GM21528 (cell line): Measurements from ENCODE around the gene FAM171A2.
"Not testable (repeated sequence)": the region's sequence is repeated elsewhere in the genome, so short reads cannot be mapped to it uniquely, and the experiment has no call there.

ENCODE experiments used
- ATAC-seq: cut with Tn5 transposase; IDR thresholded peaks from one replicate; pipeline ENCODE4 v1.9.1; 2021; ENCODE audit warnings: mild to moderate bottlenecking, moderate library complexity; ENCODE audit not compliant: unreplicated experiment, low FRiP score

The FAM171A2 gene

DNA sequence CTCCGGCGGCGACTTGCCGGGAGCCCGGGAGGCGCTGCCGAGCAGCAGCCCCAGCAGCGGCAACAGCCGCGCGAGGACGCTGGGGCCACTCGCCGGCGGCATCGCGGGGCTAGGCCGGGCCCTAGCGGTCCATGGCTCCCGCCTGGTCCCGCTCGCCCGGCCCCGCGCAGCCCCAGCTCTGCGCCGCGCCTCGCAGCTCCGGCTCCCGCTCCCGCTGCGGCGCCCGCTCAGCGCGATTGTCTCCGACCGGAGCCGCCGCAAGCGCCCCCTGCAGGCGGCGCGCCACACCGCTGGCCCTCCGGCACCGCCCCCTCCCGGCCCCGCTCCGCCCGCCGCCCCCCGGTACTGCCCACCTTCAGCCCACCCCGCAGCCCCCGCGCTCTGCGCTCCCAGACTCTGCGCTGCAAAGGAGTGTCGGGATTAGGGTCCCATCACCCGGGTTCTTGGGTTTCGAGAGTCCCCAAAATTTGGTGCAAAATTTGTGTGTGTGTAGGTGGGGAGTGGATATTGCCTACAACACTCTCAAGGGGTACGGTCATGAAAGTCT is at the start of gene FAM171A2:
FAM171A2 (minus strand) TSS at position 241 of the 547 bp plus-strand sequence; CDS start at position 102, 139 bp downstream.
- ATAC-seq, result no peak

- ATAC-seq, result no peak
These were observed 45.8 kb upstream of the FAM171A2 start for GRCh38 chr17:44409309-44410028.

DNA sequence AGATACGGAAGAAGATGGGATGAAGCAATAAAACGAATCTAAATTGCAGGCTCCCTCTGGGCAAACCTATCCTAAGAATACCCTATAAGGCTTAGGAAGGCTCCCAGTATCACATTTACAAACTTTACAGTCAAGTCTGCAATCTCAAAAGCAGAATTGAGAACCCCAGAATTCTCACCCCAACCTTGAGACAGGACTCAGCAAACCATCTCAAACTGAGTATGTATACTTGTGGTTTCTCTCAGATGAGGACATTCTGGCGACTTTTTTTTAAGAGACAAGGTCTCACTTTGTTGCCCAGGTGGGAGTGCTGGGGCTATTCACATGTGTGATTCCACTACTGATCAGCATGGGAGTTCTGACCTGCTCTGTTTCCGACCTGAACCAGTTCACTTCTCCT is 45.1 kb upstream of the FAM171A2 start:
- no peak for ATAC-seq

DNA sequence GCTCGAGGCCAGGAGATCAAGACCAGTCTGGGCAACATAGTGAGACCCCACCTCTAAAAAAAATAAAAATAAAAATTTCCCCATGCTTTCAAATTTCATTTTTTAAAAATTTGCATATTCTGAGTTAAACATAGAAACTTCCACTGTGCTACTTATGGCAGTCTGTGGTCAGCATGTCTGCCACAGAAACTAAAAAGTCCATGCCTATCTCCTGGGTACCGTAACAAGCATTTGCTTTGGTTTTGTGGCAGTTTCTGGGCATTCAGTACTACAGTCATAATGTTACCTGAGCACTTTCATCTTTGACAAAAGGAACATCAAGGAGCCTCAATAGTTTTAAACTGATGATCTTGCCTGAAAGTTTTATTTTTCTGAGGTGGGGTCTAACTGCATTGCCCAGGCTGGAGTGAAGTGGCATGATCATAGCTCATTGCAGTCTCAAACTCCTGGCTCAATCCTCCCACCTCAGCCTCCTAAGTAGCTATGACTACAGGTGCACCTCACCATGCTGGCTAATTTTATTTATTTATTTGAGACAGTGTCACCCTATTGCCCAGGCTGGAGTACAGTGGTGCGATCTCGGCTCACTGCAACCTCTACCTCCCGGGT is 39.0 kb upstream of the FAM171A2 start:
- ATAC-seq, result no peak

DNA sequence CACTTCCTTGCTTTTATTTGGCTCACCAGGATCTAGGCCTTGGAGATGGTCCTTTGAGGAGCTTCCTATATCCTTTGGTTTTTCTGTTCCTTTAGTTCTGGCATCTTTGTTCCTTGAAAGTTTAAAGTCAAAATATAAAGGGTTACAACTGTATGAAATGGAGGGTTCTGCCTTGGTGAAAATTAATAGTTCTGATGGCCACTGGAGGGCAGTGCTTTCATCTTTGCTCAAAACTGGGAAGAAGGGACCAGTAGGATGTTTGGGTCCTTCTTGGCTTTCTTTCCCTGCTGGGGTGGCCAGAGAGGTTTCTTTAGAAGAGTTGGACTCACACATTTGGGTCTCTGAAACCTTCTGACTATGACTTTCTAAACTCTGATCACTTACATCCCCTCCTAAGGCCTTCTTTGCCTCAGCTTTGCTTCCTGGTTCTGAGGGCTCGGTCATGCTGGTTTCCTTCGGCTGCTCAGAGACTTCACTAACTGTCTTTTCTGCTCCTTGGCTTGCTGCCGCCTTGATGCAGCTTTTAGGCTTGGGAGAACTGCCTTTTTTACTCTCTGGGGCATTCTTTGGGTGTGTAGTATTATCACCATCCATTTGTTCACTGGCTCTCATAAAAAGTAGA is 36.7 kb upstream of the FAM171A2 start:
- no peak for ATAC-seq

GRCh38 chr17:44398692-44399691 is 35.3 kb upstream of the FAM171A2 start:
- no peak for ATAC-seq

DNA sequence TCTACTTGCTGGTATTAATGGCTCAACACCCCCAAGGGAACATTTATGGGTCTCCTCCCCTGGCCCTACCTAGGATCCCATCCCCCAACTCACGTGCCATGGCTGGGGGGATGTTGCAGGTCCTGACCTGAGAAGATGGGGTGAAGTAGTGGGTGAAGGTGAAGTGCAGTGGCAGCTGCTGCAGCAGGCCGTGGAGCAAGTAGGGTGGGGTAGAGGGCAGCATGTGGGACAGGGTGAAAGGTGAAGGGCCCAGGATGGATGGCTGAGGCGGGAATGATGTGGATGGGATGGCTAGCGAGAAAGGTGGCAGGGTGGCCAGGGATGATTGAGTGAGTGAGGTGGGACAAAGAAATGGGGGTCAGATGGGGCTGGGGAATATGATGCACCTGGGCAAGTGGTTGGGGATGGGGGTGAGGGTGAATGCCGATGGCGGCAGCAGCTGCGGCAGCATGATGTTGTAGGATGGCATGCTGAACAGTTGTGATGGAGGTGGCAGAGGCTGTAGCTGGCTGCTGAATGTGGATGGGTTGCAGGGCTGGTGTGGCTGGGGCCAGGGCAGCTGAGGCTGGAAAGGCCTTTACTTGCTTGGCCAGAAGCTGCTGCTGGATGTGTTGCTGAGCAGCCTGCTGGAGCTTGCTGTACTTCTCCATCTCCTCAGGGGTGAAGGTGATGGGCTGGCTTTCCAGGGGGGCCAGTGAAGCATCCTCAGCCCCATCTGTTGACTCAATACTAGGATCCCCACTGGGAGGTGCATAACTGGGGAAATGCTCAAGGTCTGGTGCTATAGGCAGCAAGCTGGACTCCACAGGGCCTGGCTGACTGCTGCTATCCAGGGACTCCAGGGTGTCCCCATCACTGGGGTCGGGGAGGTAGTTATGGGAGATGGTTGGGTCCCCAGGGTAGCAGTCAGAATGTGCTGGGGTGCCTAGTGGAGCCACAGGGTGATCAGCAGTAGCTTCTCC is 34.1 kb upstream of the FAM171A2 start:
- ATAC-seq, result no peak

DNA sequence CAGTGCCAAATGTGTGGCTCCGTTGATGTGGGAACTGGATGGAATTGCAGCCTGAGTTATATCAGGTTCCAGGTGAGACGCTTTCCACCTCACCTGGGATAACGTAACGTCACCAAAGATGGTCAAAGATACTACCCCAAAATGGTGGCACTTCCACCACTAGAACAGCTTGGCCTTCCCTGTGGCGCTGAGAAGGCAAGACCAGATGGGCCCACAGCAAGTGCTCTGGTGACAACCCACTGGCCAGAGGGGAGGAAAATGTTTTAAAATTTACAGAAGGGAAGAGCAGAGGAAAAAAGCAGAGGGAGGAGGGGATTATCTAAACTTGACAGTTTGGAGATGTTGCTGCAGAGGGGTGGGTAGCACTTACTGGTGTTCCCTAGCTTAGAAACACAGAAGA is 33.3 kb upstream of the FAM171A2 start:
- no peak for ATAC-seq

- ATAC-seq, result no peak
These were observed 31.2 kb upstream of the FAM171A2 start for GRCh38 chr17:44394833-44395232.

DNA sequence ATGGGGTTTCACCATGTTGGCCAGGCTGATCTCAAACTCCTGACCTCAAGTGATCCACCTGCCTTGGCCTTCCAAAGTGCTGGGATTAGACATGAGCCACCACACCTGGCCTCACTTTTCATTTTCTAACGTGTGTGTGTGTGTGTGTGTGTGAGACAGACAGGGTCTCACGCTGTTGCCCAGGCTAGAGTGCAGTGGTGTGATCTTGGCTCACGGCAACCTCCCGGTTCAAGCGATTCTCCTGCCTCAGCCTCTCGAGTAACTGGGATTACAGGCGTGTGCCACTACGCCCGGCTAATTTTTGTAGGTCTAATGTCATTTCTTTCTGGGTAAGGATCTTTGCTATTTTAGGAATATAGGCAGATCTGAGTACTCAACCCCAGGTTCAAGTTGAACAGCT is 30.5 kb upstream of the FAM171A2 start:
- ATAC-seq, result not testable (repeated sequence)

DNA sequence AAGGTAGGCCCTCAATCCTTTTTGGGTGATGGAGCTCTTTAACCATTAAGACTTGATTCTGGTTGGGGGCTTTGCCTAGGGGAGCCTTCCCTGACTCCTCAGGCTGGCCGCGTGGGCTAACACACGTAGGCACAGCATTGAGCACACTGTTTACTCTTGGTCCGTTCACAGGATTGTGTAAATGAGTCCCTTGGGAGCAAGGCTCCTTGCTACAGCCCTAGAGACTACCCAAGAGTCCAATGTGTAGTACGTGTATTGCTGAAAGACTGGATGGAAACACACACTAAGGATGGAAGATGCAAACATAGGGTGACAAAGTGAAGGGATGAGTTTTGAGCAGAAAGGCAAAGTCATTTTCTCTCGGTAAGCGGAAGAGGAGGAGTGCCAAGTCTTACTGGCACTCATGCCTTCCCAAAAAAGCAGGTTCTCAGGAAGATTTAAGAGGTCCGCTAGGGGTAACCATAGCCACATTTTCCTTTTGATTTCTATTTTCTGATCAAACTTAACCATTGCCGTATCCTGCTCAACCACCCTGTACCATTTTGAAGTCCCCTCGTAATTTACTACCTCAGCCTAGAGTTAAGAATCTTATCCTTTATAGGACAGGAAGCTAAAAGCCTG is 26.7 kb upstream of the FAM171A2 start:
- ATAC-seq, result no peak

DNA sequence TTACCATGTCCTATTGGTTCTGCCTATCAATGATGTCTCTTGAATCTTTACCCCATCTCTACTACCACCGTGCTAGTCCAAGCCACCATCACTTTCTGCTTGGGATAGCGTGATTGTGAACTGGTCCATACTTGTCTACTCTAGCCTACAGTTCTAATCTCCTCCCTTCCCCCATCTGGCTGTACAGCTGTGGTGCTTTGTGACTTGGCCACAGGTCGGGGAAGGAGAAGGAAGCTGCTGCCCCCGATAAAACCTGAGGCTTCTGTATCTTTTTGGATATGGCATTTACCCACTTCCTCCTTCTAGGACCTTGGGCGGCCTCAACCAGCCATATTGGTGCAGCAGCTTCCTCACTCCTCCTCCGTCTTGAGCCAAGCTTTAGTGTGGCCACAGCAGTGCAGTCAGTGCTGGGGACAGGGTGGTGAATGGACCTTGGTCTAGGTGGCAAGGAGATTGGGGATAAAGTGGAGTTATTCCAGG is 26.1 kb upstream of the FAM171A2 start:
- no peak for ATAC-seq

- no peak for ATAC-seq
These were observed 25.6 kb upstream of the FAM171A2 start, which contains the start of gene ITGA2B for GRCh38 chr17:44389281-44389680. Gene ITGA2B (minus strand): TSS chr17:44389649. CDS start chr17:44389473, 176 bp downstream.

DNA sequence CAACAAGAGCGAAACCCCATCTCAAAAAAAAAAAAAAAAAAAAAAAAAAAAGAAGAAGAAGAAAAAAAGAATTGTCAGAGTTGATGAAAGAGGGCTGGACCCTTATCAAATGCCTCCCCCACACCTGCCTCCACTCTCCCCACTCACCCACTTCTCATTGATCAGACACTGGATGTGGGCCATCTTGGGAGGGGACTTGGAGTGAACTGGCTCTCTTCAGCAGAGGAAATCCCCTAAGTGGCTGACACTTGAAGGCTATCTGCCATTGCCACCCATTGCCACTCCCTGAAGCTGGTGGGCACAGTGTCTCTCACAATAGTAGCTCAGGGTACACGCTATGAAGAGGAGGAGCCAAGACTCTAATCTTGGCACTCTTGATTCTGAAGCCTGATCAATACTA is 24.2 kb upstream of the FAM171A2 start:
- no peak for ATAC-seq

DNA sequence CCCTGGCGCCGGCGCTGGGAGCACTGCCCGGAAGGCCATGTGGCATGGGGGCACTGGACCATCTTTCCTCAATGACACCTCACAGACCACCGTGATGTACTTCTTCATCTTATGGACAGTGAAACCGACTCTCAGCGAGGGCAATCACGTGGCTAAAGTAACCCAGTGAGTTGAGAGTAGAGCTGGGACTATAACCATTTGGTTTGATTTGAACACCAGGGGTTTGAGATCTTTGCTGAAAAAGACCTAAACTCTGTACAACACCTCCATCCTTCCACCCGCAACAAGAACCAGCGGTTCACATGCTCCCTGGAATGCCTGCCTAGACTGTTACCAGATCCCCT is 22.5 kb upstream of the FAM171A2 start:
- no peak for ATAC-seq

GRCh38 chr17:44385287-44386181 is 21.9 kb upstream of the FAM171A2 start:
- ATAC-seq, result no peak

DNA sequence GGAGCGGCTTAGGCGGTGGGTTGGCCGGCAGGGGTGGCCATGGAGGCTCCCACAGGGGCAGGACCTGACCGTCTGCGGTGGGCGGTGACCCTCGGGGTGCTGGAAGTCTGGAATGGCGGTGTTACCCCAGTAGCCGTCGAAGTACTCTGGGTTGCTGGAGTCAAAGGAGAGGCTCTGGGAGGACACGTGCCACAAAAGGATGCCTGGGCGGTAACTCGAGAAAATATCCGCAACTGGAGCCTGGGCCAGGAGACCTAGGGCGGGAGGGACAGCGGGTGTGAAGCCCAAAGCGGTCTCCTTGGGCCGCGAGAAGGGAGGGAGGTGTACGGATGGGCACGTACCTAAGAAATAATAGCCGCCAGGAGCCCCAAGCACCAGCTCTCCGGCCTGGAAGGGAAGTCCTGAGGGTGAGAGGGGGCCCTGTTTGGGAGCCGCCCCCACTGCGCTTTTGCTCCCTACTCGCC is 21.2 kb upstream of the FAM171A2 start:
- ATAC-seq, result no peak
